GM18873 (cell line): Measurements from ENCODE around the gene RUNX2.

Experiments
- ATAC-seq: cut with Tn5 transposase; IDR thresholded peaks from one replicate; pipeline ENCODE4 v1.9.1; 2021; ENCODE audit warnings: mild to moderate bottlenecking, moderate library complexity, moderate number of reproducible peaks; ENCODE audit not compliant: unreplicated experiment, low FRiP score

The RUNX2 gene

GRCh38 chr6:45633272-45633908 is 305.3 kb downstream of the RUNX2 start:
- ATAC-seq = no peak

GRCh38 chr6:45634231-45634630 is 306.1 kb downstream of the RUNX2 start:
- no peak for ATAC-seq

- ATAC-seq = no peak
Measured at GRCh38 chr6:45635284-45635867, 307.2 kb downstream of the RUNX2 start.

- no peak for ATAC-seq
Measured at GRCh38 chr6:45637056-45637455, 308.9 kb downstream of the RUNX2 start.

- ATAC-seq = no peak
Measured at GRCh38 chr6:45637611-45638257, 309.6 kb downstream of the RUNX2 start.

GRCh38 chr6:45640081-45640491 is 312.0 kb downstream of the RUNX2 start:
- ATAC-seq = no peak

GRCh38 chr6:45640811-45641210 is 312.7 kb downstream of the RUNX2 start:
- ATAC-seq = no peak

GRCh38 chr6:45642331-45643125 is 314.4 kb downstream of the RUNX2 start:
- ATAC-seq = no peak

- ATAC-seq = no peak
Measured at GRCh38 chr6:45643126-45643525, 315.0 kb downstream of the RUNX2 start.

- ATAC-seq = no peak
Measured at GRCh38 chr6:45644720-45645119, 316.6 kb downstream of the RUNX2 start.

- peak; percentile 87 for ATAC-seq
Measured at GRCh38 chr6:45645302-45645701, 317.2 kb downstream of the RUNX2 start.

- ATAC-seq = no peak
Measured at GRCh38 chr6:45647341-45648261, 319.5 kb downstream of the RUNX2 start.

- no peak for ATAC-seq
Measured at GRCh38 chr6:45648262-45648620, 320.1 kb downstream of the RUNX2 start.

- ATAC-seq = no peak
Measured at GRCh38 chr6:45650524-45651135, 322.5 kb downstream of the RUNX2 start.

GRCh38 chr6:45651301-45651700 is 323.2 kb downstream of the RUNX2 start:
- ATAC-seq = no peak

GRCh38 chr6:45652416-45652815 is 324.3 kb downstream of the RUNX2 start:
- no peak for ATAC-seq

- no peak for ATAC-seq
Measured at GRCh38 chr6:45653117-45653883, 325.2 kb downstream of the RUNX2 start.

GRCh38 chr6:45654673-45655072 is 326.5 kb downstream of the RUNX2 start:
- ATAC-seq = no peak
